Dermis microvascular lymphatic vessel endothelial cell (primary cell): Measurements from ENCODE around the gene RAB19. TPM values are rescaled to one million over a fixed set of nuclear protein-coding genes. Genes with fewer than 3 reads are reported as not detected.

Source experiments
- DNase-seq, 2 donors: peaks; one replicate each; pipeline versions ENCODE4 v3.0.0 to v3.0.0-alpha.2; 2010; ENCODE audit warnings: low read depth in 2 of 2
- total RNA-seq: library from RNA; depleted of rRNA; stranded (reverse); fragments of >200 nt; gene quantifications from 2 replicates; pipeline ENCODE4 v1.2.1, GENCODE V29; 2014

The RAB19 gene, protein sequence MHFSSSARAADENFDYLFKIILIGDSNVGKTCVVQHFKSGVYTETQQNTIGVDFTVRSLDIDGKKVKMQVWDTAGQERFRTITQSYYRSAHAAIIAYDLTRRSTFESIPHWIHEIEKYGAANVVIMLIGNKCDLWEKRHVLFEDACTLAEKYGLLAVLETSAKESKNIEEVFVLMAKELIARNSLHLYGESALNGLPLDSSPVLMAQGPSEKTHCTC
- total RNA-seq: 0.26 TPM in 1 of 2 replicates, not detected in the other

DNA sequence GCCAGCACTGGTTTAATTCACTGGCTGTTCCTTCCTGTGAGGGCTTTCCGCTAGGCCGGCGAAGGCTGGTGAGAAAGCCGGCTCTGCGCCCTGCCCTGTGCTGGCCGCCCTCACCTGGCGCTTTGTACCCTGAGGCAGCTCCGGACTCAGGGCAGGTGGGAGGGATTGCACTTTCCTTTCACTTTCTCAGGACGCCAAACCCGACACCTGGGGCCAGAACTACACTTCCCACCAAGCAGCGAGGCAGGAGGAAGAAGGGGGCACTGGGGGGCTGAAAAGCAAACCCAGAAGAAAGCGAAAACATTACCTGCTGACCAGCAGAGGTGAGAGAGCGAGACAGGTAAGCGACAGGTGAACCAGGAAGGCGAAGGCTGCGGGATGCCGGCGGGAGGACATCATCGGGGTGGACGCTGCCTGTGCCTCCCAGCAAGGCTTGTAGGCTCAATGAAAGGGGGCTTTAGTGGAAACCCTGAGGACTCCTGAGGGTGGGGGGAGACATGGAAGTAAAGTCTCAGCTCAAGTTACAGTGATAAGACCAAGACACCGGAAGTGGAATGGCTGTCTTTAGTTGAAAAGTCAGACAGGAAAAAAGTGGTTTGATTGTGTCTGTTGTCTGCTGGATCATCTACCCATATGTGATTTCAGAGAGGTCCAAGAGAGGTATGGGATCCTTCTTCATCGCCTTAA is at the start of gene RAB19:
Gene RAB19 (plus strand): TSS at position 181 of the 687 bp plus-strand sequence. CDS start 3,589 bp downstream, outside the sequence.
- DNase-seq: peak in 1 of 2 donors; percentile 6

DNA sequence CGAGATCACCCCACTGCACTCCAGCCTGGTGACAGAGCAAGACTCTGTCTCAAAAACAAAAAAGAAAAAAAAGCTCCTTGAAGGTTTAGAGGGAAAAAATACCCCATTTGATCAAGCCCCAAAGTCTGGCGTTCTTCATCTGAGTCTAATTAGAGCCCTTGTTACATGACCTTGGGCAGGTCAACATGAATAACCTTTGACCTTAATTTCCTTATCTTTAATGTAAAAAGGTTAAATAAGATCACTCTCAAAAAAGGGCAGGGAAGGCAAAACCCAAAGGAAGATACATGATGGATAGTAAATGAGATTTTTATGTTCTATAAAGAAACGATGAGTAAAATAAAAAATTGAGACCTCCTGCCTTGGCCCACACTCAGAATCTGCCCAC is 45.8 kb upstream of the RAB19 start:
- DNase-seq: no peak

DNA sequence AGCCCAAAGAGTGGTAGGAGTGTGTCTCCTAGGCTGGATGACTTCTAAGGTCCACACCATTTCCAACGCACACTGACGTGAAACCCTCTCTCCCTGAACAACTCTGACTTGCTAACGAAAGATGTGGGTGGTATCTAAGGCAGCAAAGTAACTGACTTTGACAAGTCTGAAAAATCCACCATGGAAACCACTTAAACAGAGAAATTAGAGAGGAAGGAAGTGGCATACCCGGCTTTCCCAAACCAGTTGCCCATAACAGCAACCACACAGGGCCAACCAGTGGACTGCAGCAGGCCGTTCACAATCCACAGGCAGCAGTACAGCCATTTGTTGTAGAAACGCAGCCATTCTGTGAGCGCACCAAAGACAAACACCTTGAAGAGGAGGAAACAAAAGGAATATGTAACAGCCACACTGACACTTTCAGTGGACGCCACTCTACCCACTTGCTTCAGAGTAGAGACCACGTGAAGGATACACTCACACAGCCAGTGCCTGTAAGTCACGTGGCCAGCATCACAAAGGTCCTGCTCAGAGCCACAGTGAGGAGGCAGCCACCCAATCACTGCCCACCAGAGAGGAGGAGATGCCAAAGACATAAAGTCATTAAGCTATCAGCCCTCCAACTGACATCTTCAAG is 45.3 kb upstream of the RAB19 start:
- DNase-seq: no peak

DNA sequence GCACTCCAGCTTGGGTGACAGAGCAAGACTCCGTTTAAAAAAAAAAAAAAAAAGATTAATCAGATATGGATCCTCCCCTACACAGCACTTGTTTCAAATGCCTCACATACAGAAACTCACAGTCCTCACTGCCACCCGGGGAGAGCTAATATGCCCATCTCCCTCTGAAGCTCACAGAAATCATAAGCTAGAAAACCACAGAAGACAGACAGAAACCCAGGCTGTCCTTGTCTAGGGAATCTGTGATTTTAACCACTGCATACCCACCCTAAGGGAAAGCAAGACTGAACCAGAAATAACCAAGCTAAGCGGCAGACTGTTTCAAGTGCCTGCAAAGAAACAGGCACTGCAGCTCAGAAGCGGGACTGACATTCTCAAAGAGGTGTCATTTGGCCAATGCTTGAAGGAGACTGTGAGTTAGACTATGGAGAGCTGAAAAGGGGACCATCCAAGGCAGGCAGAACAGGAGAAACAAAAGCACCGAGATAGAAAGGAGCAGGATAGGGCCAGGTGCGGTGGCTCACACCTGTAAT is 43.1 kb upstream of the RAB19 start:
- no peak for DNase-seq

DNA sequence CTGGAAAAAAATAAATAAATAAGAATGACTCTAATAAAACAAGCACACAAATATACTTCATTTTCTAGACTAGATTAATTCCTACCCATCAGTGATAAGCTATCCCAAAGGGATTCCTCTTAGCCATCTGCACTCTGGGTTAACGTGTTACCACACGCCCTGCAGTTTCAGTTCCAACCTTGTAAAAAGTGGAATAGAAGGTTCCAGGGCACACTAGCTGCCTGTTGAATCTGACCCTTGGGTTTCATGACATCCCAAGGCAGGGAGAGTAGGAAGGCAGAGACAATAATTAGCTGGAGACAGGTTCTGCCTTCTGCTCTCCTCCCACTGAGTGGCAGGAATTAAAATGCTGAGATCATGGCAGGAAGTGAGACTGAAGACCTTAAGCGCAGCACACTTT is 39.0 kb upstream of the RAB19 start:
- no peak for DNase-seq

DNA sequence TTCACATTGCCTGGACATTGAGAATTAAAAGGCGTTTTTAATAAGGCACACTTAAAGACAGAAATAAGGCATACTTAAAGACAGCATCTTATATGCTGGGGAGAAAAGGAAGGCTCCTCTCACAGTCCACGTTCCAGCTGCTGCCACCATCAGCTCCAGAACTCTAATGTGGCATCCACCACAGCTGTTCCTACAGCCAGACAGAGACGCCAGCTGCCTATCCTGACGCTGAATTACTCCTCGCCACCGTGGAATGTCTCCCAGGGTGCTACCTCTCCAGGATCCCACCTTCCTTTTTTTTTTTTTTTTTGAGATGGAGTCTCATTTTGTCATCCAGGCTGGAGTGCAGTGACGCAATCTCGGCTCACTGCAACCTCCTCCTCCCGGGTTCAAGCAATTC is 36.3 kb upstream of the RAB19 start:
- no peak for DNase-seq

DNA sequence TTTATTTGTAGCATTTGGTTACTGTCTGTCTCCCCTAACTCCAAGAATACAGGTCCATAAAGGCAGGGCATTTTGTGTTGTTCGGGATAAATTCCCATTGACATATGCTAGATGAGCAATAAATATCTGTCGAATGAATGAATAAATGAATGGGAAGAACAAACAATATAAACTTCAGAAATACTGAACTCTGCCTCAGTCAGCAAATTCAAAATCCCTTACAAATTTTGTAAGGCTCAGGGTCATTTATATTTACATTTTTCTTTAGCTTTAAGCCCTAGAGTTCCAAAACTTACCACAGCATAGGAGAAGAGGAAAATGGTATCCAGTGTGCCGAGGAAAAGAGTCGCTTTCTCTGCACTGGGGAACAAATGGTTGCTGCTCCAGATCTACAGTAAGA is 34.6 kb upstream of the RAB19 start:
- no peak for DNase-seq

DNA sequence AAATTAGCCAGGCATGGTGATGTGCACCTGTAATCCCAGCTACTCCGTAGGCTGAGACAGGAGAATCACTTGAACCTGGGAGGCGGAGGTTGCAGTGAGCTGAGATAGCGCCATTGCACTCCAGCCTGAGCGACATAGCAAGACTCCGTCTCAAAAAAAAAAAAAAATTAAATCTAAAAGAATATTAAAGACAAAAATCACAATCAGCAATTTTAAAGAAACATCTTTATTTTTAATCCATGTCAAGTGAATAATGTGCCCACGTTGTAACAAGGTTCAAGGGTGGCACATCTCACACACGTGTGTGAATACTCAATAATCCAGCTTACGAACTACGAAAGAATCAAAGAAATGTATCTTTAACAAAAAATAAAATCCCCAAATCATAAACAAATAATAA is 28.5 kb upstream of the RAB19 start:
- no peak for DNase-seq

DNA sequence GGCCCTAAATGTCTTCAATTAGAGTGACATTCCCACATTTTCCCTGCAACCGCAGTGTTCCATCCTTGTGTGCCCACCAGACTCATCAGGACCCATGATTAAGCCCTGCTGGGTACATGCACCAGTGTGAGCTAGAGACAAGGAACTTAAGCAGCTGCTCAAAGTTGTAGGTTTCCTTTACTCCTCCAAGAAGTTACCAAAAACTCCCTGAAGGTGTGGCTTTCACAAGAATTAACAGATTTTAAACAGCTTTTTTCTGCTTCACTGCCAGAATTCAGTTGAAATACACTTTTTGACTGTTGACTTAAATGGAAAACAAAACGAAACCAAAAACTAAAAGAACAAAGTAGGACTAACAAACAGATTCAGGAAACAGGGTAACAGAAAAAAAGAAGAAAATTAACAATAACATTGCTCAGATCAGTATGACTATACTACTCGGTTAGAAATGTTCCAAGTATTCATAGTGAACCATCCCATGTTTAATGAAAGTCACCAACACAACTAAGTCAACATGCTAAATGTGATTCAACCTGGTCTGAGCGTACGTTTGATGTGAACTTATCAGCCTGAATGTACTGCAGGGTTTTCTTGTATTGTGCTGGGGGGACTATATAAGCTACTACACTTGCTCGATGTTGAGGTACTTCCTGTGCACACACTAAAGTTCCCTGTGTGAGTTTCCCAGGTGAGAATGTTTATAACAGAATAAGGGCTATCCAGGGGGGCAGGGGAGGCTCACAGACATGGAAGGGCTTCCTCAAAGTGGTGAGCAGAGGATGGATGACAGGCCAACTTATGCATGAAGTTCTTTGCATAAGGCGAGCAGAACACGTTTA is 27.7 kb upstream of the RAB19 start:
- DNase-seq: no peak

DNA sequence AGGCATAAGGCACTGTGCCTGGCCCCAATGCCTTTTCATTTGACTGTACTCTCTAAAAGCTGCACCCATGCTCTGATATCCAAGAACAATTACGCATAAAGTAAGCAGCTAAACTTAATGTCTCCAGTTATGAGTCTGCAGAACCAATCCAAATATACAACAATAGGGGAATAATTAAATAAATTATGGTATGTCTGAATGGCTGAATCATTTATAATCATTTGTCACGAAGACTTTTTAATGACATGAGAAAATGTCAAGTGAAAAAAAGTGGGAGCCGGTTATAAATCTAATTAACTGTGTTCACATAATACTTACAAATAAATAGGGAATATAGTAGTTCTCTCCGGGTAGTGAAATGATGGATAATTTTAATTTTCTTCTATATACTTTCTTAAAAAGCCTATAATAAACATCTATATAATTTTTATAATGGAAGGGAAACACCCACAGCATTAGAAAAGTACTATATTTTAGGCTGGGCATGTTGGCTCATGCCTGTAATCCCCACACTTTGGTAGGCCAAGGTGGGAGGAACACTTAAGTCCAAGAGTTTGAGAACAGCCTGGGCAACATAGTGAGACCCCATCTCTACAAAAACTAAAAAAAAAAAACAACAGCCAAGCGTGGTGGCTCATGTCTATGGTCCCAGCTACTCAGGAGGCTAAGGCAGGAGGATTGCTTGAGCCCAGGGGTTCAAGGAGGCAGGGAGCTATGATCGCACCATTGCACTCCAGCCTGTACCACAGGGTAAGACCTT is 19.7 kb upstream of the RAB19 start:
- no peak for DNase-seq

DNA sequence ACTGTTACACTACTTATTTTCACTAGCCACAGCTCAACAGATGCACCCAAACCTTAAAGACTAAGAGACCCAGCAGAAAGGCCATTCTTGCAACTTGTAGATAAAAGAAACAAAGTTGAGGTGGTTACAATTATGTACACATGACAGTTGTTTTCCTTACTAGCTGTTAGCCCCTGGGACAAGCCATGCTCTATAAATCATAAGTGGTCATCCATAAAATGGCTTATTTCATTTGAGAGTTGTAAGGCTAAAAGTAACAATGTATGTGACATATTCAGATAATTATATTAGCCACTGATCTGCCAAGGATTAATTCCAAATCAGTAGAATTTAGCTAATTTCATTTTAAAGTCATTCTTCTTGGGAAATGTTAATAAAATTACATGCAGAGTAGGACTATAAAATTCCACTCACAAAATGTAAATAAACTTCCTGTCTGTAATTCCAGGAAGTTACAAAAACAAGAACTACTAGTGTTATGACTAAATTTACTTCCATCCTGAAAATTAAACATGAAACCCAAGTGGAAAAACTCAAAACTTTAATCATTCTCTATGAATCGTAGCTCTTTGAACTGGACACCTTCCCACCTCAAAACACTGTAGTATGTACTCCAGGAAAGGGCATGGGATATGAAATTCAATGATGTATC is 18.8 kb upstream of the RAB19 start:
- peak in 1 of 2 donors; percentile 53 for DNase-seq

DNA sequence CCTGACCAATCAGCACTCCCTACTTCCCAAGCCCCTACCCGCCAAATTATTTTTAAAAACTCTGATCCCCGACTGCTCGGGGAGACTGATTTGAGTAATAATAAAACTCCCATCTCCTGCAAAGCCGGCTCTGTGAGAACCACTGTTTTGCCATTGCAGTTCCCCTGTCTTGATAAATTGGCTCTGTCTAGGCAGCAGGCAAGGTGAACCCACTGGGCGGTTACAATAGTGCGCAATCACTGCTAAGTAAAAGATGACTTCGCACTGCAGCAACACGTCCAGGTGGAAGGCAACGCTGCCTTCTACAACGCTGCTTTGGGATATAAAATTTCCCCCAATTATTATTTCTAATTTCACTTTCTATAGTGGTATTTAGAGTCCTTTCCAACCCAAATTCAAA is 14.4 kb upstream of the RAB19 start:
- DNase-seq: no peak

DNA sequence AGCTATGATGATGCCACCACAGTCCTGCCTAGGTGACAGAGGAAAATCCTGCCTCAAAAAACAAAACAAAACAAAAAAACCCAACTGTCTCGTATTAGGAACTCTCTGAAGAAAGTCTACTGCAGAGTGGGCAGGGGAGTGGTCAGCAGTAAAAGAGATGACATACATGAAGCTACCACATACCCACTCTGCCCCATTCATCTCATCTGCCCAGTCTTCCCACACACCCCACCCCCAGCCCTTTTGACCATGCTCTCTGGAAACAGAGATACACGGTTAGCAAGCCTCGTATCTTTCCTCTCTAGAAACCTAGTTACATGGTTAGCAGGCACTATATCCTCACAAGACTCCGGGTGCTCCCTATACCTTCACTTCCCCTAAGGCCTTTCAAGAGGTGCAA is 13.8 kb upstream of the RAB19 start:
- DNase-seq: no peak

DNA sequence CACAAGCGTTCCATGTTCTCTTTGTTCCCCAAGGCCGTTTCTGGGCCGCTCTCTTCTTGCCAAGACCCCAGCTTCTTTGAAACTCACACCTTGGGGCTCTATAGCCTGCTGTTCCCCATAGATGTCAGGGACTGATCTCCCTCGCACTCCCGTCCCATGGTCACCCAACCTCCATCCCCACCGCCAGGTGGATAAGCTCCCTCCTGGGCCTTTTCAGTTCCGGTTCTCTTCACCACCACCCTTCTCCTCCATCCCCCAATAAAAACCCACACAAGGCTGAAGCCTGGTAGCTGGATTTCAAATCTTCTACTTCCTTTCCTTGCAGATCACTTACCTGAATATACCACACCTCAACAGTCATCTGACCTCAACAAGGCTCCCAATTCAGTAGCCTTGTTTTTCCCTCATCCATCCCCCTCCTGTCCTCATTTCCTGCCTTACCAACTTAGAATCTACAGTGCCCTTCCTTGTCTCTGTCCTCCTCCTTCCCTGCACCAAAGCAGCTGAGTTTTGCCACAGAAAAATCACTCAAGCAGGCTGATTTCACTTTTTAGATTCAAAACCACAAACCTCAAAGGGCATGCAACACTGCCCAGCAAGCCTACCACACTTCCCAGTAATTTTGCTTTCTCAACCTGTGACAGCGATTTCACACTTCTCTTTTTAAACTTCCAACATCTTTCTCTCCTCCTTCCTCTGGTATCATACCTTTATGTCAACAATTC is 13.2 kb upstream of the RAB19 start:
- DNase-seq: no peak

DNA sequence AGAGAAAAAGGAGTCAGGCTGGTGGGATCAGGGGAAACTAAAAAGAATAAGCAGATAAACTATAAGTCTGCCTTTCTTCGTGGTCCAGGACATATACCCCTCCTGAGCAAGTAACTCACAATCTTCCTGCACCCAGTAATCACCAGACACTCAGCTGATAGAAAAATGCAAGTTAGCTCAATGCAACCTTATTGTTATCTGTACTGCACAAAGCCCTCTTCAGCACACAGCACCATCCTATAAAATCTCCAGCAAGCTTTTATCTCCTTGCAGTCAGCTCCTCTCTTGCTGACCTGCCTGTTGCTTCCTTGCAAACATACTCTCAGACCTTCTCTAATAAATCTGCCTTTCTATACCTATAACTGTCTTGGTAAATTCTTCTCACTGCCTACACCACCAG is 12.2 kb upstream of the RAB19 start:
- no peak for DNase-seq

DNA sequence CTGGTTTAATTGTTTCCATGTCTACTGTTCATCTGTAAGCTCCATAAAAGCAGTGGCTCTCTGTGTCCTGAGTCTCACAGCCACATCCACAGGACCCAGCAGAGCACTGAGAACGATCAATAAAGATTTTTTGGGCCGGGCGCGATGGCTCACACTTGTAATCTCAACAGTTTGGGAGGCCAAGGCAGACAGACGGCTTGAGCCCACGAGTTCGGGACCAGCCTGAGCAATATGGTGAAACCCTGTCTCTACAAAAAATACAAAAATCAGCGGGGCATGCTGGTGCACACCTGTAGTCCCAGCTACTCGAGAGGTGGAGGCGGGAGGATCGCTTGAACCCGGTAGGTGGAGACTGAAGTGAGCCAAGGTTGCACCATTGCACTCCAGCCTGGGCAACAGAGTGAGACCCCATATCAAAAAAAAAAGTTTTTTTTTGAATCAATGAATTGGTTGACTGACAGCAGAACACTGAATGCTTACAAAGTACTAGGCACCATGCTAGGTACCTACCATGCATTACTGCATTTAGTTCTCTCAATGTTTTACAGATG is 10.0 kb upstream of the RAB19 start:
- DNase-seq: no peak

DNA sequence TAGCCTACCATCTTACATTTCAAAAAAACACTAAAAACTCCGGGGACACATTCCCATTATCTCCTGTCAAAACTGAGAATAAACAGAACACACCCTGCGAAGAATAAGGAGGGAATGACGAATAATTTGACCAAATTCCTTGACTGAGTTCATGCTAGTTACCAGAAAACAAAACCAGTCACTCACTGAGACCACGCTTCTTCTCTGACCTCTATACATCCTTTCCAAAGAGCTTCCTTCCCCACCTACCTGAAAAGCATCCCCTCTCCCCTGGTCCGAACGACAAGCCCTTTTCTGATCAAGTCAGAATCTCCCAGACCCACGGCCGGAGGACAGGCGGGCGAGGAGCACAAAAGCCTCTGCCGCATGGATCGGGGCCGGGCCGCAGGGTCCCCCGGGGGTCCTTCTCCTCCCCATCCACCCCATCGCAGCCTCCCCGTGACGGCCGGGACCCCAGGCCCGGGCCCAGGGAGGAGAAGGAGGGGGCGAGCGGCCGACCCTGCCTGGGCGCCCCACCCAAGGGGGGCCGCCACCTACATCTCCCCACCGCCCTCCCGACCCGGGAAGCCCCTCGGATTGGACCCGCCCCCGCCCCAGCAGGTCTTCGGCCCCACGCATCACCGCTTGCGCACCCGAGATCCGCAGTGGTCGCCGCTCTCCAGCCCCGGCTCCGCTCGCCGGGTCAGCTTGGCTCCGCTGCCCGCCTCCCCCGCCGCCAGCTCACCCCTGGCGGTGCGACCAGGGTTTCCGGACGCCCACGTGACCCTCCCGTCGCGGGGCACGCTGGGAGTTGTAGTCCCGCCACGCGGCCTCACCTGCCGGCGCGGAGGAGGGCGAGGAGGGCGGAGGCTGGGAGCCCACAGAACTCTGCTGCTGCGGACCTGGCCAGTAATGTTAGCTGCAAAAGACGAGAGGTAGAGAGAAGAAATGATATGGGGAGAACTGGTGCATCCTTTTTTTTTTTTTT is 5.8 kb upstream of the RAB19 start, which contains the start of gene SLC37A3:
Gene SLC37A3 (minus strand): TSS at position 747 of the 967 bp plus-strand sequence. CDS start 16,004 bp downstream, outside the sequence.
- peak; percentile 51 to 83 for DNase-seq

DNA sequence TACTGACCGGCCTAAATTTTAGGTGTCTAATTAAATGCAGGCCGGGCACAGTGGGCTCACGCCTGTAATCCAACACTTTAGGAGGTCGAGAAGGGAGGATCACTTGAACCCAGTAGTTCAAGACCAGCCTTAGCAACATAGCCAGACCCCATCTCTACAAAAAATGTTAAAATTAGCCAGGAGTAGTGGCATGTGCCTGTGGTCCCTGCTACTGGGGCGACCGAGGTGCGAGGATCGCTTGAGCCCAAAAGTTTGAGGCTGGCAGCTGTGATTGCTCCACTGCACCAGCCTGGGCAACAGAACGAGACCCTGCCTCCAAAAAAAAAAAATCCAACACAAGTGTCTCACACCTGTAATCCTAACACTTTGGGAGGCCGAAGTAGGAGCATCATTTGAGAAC is 5.0 kb upstream of the RAB19 start:
- DNase-seq: no peak
